Measurements from ENCODE around the gene HOXB2.

Gene HOXB2

GRCh38 chr17:48566717-48567116 lies 21.8 kb upstream of the HOXB2 start:
- DNase-seq (ENCODE audit: low read depth in 1 of 2, low spot score in 1 of 2) = no peak

- DNase-seq (ENCODE audit: low read depth in 1 of 2, low spot score in 1 of 2) = no peak
Observed at GRCh38 chr17:48565925-48566710, 21.2 kb upstream of the HOXB2 start.

- DNase-seq (ENCODE audit: low read depth in 1 of 2, low spot score in 1 of 2) = no peak
Observed at GRCh38 chr17:48565022-48565554, 20.2 kb upstream of the HOXB2 start.

- no peak for DNase-seq (ENCODE audit: low read depth in 1 of 2, low spot score in 1 of 2)
Observed at GRCh38 chr17:48564188-48565021, 19.5 kb upstream of the HOXB2 start.

- no peak for DNase-seq (ENCODE audit: low read depth in 1 of 2, low spot score in 1 of 2)
Observed at GRCh38 chr17:48563867-48564187, 18.9 kb upstream of the HOXB2 start.

GRCh38 chr17:48563385-48563838 lies 18.5 kb upstream of the HOXB2 start:
- DNase-seq (ENCODE audit: low read depth in 1 of 2, low spot score in 1 of 2) = no peak

GRCh38 chr17:48562934-48563333 lies 18.0 kb upstream of the HOXB2 start:
- DNase-seq (ENCODE audit: low read depth in 1 of 2, low spot score in 1 of 2) = no peak

- DNase-seq (ENCODE audit: low read depth in 1 of 2, low spot score in 1 of 2) = no peak
Observed at GRCh38 chr17:48561884-48562810, 17.2 kb upstream of the HOXB2 start.

- DNase-seq (ENCODE audit: low read depth in 1 of 2, low spot score in 1 of 2) = no peak
Observed at GRCh38 chr17:48559840-48560817, 15.2 kb upstream of the HOXB2 start.

GRCh38 chr17:48559122-48559839 lies 14.4 kb upstream of the HOXB2 start:
- DNase-seq (ENCODE audit: low read depth in 1 of 2, low spot score in 1 of 2) = no peak

- DNase-seq (ENCODE audit: low read depth in 1 of 2, low spot score in 1 of 2) = no peak
Observed at GRCh38 chr17:48558831-48559121, 13.9 kb upstream of the HOXB2 start.

- no peak for DNase-seq (ENCODE audit: low read depth in 1 of 2, low spot score in 1 of 2)
Observed at GRCh38 chr17:48558057-48558830, 13.3 kb upstream of the HOXB2 start.

- DNase-seq (ENCODE audit: low read depth in 1 of 2, low spot score in 1 of 2) = no peak
Observed at GRCh38 chr17:48556576-48557401, 11.9 kb upstream of the HOXB2 start.

GRCh38 chr17:48556229-48556575 lies 11.3 kb upstream of the HOXB2 start:
- DNase-seq (ENCODE audit: low read depth in 1 of 2, low spot score in 1 of 2) = no peak

GRCh38 chr17:48555258-48556228 lies 10.6 kb upstream of the HOXB2 start:
- DNase-seq (ENCODE audit: low read depth in 1 of 2, low spot score in 1 of 2) = no peak

- no peak for DNase-seq (ENCODE audit: low read depth in 1 of 2, low spot score in 1 of 2)
Observed at GRCh38 chr17:48554412-48555257, 9.7 kb upstream of the HOXB2 start.
